NOMO-1 (cell line): ENCODE results near the gene RAB18.
"Not testable (repeated sequence)": the region's sequence is repeated elsewhere in the genome, so short reads cannot be mapped to it uniquely, and the experiment has no call there.

Experiments used
- DNase-seq, 2 experiments: peaks; one replicate each; lab custom pipeline; 2025; ENCODE audit not compliant: unreplicated experiment in 2 of 2; lab: John Stamatoyannopoulos, UW

Gene RAB18

DNA sequence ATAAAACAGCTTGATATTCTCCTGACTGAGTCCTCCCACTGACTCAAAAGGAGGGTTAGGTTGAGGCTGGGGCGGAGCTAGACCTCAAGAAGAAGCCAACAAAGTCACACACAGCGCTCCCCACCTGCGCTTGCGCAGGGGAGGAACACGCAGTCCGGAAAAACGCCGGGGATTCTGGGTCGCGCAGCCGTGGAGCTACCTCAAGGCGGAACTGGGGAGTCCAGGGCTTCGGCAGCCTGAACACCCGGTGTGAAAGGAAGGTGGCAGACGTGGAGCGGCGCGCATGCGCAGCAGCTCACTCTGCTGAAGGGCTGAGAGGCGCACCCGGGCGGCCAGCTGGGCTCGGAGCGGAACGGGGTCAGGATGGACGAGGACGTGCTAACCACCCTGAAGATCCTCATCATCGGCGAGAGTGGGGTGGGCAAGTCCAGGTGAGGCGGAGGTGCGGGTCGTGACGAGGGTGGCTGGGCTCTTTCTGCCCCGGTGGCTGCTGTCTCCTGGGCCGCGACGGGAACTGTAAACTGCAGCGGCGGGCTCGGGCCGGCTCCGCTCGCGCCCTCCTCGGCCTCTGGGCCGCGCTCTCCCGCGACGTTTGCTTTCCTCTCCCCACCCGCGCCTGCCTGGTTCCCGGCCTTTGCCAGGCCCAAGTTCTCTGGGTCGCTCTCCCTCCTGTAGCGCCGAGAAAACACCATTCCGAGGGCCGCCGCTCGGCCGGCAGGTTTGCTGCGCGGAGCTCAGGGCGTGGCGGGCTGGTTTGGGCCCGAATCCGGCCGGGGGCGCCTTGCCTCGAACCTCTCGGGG, at the start of gene RAB18:
RAB18 (plus strand) TSS at position 298 of the 801 bp plus-strand sequence; CDS start at position 364, 66 bp downstream.
- DNase-seq, result peak; percentile 97 to 98

GRCh38 chr10:27454837-27455236, 49.3 kb upstream of the RAB18 start:
- no peak for DNase-seq

GRCh38 chr10:27457261-27457945, 46.7 kb upstream of the RAB18 start:
- DNase-seq, result no peak

DNA sequence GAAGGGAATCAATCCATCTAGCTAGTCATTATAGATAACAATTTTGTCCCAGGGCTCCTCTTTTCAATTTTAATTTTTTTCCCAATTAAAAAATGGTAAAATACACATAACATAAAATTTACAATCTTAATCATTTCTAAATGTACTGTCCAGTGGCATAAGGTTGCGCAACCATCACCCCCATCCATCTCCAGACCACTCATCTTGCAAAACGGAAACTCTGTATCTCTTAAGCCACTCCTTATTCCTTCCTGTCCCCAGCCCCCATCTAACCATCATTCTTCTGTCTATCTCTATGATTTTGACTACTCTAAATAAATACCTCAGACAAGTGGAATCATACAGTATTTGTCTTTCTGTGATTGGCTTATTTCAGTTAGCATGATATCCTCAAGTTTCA, 46.1 kb upstream of the RAB18 start:
- DNase-seq, result peak; percentile 80 to 82

DNA sequence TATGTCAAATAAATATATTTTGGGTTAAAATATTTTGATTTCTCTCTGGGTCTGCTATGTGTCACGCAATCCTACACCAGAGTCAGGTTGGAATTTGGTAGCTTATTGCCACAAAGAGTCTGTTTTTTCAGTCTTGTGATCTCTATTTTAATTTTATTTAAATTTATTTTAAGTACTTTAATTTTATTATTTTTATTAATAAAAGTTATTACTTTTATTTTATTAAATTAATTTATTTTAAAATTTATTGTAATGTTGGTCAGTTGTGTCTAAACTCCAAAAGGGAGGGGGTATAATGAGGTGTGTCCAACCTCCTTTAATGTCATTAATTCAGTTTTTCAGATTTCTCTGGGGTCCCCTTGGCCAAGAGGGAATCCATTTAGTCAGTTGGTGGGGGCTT, 42.8 kb upstream of the RAB18 start:
- DNase-seq, result no peak

DNA sequence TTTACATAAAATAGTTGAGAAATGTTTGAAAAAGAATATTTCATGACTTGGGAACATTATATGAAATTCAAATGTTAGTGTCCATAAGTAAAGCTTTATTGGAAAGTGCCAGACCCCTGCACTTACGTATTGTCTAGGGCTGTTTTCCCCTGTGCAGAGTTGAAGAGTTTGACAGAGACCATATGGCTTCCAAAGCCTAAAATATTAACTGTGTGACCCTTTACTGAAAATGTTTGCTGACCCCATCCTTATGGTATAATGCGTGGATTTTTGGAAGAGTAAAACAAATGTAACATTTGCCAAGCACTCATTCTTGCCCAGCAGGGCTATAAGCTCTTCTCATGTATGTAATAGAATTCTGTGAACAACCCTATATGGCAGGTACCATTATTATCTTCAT, 40.1 kb upstream of the RAB18 start:
- no peak for DNase-seq

GRCh38 chr10:27464993-27465392, 39.1 kb upstream of the RAB18 start:
- peak; percentile 34 to 81 for DNase-seq

DNA sequence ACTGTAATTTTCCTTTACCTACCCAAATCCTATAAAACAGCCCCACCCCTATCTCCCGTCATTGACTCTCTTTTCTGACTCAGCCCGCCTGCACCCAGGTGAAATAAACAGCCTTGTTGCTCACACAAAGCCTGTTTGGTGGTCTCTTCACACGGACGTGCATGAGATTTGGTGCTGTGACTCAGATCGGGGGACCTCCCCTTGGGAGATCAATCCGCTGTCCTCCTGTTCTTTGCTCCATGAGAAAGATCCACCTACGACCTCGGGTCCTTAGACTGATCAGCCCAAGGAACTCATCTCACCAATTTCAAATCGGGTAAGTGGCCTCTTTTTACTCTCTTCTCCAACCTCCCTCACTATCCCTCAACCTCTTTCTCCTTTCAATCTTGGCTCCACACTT, 38.5 kb upstream of the RAB18 start:
- not testable (repeated sequence) for DNase-seq

GRCh38 chr10:27470885-27471284, 33.2 kb upstream of the RAB18 start:
- no peak for DNase-seq

DNA sequence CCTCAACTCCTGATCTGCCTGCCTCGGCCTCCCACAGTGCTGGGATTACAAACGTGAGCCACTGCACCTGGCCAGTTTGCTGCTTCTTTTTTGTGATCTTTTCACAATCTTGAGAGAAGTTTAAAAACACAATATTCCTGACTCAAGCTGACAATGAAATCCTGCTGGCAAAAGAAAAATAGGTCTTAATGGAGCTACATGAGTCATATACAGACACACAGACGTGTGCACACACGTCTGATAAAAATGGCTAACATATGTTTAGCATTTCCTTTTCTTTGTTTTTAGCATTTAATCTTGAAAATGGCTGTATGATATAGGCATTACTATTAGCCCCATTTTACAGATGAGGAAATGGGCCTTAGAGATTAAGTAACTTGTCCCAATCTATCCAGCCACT, 29.4 kb upstream of the RAB18 start:
- no peak for DNase-seq

DNA sequence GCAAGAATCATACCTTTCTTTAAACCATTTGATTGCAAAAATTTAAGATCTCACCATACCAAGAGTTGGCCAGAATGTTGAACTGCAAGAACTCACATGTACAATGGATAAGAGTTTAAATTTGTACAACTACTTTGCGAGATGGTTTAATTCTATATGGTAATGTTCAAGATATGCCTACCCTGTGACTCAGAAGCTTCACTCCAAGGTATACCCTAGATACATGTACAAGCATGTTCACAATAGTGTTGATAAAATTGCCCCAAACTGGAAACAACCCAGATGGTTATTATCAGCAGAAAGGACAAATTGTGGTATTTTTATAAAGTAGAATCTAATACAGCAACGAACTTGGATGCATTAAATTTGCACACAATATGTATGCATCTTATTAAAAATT, 25.1 kb upstream of the RAB18 start:
- DNase-seq, result no peak

DNA sequence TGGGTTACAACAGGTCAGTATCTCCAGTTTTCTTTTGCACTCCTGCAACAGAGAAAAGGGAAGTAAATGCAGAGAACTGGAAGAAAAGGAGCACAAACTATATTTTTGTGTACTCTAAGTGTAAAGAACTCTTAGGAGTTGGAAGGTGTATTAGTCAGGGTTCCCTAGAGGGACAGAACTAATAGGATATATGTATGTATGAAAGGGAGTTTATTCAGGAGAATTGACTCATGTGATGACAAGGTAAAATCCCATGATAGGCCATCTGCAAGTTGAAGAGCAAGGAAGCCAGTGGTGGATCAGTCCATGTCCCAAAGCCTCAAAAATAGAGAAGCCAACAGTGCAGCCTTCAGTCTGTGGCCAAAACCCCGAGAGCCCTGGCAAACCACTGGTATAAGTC, 22.6 kb upstream of the RAB18 start:
- DNase-seq, result peak; percentile 15 to 75

DNA sequence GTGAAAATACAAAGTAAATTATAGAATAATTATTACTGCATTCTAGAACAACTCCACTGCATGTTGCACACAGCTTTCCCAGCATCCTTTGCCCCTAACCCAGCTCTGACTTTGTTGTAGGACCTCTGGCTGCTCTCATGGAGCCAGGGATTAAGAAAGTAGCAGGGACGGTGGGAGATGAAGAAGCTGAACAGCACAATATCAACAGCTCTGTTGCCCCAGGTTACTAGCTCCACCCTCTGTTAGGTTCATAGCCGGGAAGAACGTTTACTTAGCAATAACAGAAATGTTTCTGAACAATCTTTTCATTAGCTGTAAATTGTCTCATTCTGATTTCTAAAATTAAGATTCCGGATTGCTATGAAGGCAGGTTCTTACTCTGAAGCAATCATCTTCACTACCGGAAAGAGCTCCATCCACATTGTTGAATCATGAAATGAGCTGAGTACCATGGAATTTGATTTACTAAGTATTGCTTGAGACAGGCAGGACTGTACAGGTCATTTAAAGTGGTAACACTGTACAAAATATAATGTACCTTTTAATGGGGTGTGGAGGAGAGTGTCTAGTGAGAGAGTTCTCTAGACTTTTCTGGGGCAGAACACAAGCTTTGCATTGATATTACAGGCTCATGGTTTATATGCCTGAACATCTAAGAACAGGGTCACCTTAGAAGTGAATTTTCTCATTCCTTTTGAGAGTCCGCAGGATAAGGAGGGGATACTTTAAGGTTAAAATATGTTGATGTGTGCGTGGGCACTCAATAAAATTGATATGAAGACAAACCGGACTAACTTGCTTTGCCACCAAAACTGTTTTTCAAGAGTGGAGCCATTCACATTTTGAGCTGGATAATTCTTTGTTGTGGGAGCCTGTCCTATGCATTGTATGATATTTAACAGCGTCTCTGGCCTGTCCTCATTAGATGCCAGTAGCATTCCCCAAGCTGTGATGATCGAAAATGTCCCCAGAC, 20.8 kb upstream of the RAB18 start:
- peak in 1 of 2 experiments; percentile 9 for DNase-seq

- no peak for DNase-seq
These were observed 18.7 kb upstream of the RAB18 start for GRCh38 chr10:27485368-27485767.

GRCh38 chr10:27485986-27486385, 18.1 kb upstream of the RAB18 start:
- DNase-seq, result no peak

DNA sequence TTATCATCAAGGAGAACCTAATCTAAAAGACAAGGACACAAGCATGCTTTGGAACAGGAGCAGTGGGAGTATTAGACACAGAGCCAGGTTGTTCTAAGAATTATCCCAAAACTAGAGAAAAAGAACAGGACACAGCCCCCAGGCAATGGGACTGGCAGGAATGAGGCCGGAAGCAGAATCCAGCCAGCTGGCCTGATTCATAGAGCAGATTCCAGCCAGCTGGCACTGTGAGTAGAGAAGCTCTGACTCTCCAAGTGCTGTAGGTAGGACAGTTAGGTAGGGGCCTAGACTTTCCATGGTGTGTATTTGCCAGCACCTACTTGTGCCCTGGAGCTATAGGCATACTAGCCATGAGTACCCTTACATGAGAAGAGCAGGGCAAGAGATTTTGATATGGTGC, 13.3 kb upstream of the RAB18 start:
- no peak for DNase-seq

DNA sequence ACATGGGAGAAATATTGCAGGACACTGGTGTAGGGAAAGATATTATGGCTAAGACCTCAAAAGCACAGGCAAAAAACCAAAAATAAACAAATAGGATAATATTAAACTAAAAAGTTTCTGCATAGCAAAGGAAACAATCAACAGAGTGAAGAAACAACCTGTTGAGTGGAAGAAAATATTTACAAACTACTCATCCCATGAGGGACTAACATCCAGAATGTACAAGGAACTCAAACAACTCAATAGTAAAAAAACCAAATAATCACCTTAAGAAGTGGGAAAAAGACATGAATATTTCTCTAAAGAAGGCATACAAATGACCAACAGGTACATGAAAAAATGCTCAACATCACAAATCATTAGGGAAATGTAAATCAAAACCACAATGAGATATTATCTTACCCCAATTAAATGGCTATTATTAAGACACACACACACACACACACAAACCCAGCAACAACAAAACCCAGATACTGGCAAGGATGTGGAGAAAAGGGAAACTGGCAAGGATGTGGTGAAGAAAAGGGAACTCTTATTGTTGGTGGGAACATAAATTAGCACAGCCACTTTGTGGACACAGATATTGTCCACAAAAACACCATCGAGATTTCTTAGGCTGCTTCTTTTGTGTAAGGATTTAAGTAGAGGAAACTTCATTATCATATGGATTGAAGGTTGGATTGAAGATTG, 9.8 kb upstream of the RAB18 start:
- no peak for DNase-seq

- DNase-seq, result no peak
These were observed 8.0 kb upstream of the RAB18 start for GRCh38 chr10:27496137-27496536.

DNA sequence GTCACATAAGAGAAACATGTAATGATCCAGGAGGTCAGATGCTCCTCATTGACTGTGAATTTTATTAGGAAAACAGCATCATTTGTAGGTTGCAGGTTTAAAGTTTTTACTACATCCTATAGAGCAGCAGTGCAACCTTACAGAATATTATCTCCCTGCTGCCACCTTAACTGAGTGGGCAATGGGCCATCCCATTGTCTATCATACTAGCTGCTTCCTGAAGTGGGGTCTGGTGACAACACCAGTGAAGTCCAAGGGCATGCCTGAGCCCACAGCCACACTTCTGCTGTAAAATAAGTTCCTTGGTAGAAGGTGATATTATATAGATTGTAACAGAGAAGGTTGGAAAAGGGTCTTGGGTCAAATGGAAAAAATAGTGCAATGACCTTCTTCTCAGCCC, 4.0 kb upstream of the RAB18 start:
- DNase-seq, result no peak

DNA sequence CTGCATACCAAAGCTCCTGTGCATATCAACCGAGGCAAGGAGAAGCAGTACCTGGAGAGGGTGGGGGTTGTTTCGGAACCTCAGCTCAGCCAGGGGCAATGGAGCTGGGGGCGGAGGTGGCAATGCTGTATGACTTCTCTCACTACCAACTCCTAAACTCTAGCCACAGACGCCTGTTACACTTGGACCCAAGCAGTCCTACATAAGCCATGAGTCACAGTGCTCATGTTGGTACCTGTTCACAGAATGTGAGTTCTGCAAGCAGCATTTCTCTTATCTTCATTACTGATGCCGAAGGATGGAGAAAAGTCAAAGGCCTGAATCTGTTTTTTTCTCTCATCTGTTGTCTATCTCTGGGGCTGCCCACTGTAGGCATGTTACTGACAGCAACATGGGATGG, 3.2 kb upstream of the RAB18 start:
- DNase-seq, result no peak
